ENCODE data around the gene SPACA9. TPM values are rescaled to one million over a fixed set of nuclear protein-coding genes. Genes with fewer than 3 reads are reported as not detected.

SPACA9 gene
- total RNA-seq = 4.0 and 5.7 TPM in 2 replicates

GRCh38 chr9:132878695-132879456, at the start of gene SPACA9:
Gene SPACA9 (plus strand): TSS chr9:132878898. CDS start chr9:132883948, 5,050 bp downstream.

GRCh38 chr9:132877824-132878694, 639 bp upstream of the SPACA9 start, which contains the start of gene AK8:
Gene AK8 (minus strand): TSS chr9:132878284. CDS start chr9:132878255, 29 bp downstream.

Other genes with a start within 250 kb of the SPACA9 start
- gene DDX31, start 208.9 kb upstream of the SPACA9 start, total RNA-seq = 11.1 and 19.8 TPM in 2 replicates
- gene GTF3C4, start 208.4 kb upstream of the SPACA9 start, total RNA-seq = 16.4 and 19.0 TPM in 2 replicates
- gene AK8, start 614 bp upstream of the SPACA9 start, total RNA-seq = 0.39 and 0.53 TPM in 2 replicates
- gene TSC1, start 65.7 kb downstream of the SPACA9 start, total RNA-seq = 48.7 and 52.7 TPM in 2 replicates
- not detected in 2 replicates for gene GFI1B, start 99.8 kb downstream of the SPACA9 start, total RNA-seq
- 23.8 and 27.5 TPM in 2 replicates for gene GTF3C5, start 152.1 kb downstream of the SPACA9 start, total RNA-seq
- gene CEL, start 183.1 kb downstream of the SPACA9 start, total RNA-seq = 0.20 and 0.99 TPM in 2 replicates
- 21.4 and 36.1 TPM in 2 replicates for gene RALGDS, start 242.3 kb downstream of the SPACA9 start, total RNA-seq